Gastroesophageal sphincter (tissue), 3 donors: Measurements from ENCODE around the gene PRF1.

Experiments
- EP300 ChIP-seq: sonication (generic); formaldehyde crosslinking; IDR thresholded peaks from one replicate; pipeline ENCODE4 v1.6.1; 2017; ENCODE audit warnings: antibody characterized with exemption, mild to moderate bottlenecking
- POLR2AphosphoS5 ChIP-seq: sonication (generic); formaldehyde crosslinking; IDR thresholded peaks from one replicate; pipeline ENCODE4 v1.6.1; 2017; ENCODE audit warnings: antibody characterized with exemption
- TF ChIP-seq, protein P1 (sequence below), 4 experiments: fragments of 200-600 bp in 2 of 4; fragments of 450-650 bp in 2 of 4; sonication (generic) in 1 of 4; IDR thresholded peaks; one replicate each; pipeline ENCODE4 v1.5.1; 2017 to 2019; ENCODE audit warnings: antibody characterized with exemption in 4 of 4, mild to moderate bottlenecking in 2 of 4, moderate library complexity in 2 of 4

DNA sequence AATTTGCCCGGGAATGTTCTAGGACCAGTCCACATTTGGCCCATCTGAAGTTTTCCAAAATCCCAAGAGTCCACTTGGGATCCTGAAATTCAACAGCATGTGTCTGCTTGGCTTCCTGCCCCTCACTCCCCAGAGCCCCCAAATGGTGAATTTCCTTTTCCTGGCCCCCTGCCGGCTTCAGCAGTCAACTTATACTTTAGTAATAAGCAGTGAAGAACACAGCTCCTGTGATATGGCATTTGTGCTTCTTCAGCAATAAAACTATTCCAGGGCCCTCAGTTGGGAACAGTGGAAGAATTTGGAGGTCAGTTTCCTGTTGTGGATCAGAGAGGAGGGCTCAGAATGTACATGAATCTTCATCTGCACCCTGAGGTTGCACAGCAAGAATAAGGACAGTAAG is 51.1 kb downstream of the PRF1 start:
- TF ChIP-seq, protein P1, sequence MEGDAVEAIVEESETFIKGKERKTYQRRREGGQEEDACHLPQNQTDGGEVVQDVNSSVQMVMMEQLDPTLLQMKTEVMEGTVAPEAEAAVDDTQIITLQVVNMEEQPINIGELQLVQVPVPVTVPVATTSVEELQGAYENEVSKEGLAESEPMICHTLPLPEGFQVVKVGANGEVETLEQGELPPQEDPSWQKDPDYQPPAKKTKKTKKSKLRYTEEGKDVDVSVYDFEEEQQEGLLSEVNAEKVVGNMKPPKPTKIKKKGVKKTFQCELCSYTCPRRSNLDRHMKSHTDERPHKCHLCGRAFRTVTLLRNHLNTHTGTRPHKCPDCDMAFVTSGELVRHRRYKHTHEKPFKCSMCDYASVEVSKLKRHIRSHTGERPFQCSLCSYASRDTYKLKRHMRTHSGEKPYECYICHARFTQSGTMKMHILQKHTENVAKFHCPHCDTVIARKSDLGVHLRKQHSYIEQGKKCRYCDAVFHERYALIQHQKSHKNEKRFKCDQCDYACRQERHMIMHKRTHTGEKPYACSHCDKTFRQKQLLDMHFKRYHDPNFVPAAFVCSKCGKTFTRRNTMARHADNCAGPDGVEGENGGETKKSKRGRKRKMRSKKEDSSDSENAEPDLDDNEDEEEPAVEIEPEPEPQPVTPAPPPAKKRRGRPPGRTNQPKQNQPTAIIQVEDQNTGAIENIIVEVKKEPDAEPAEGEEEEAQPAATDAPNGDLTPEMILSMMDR (IDR thresholded peaks at IDR 0.05) = no peak
- TF ChIP-seq POLR2AphosphoS5 (no peak), EP300 (no peak)
